ENCODE data around the gene MIB2.
"Not testable (repeated sequence)": the region's sequence is repeated elsewhere in the genome, so short reads cannot be mapped to it uniquely, and the experiment has no call there.

GRCh38 chr1:1675218-1675617 is 59.9 kb downstream of the MIB2 start:
- TF ChIP-seq POLR2A, POLR2AphosphoS5 (IDR thresholded peaks at IDR 0.05): not testable (repeated sequence)

Measured in transverse colon (tissue), 3 donors.